Right lobe of liver (tissue), 4 donors: Measurements from ENCODE around the gene IER2.

Experiments used
- CTCF ChIP-seq, 4 donors: fragments of 200-600 bp in 3 of 4; fragments of 450-650 bp in 1 of 4; IDR thresholded peaks; one replicate each; pipeline versions ENCODE4 v1.5.1 to v1.8.0; 2016 to 2022; ENCODE audit warnings: antibody characterized with exemption in 4 of 4, mild to moderate bottlenecking in 2 of 4
- POLR2A ChIP-seq: fragments of 450-650 bp; IDR thresholded peaks from one replicate; pipeline ENCODE4 v1.6.1; 2017; ENCODE audit warnings: antibody characterized with exemption, mild to moderate bottlenecking
- donor health status: DM: no; HTN: no; CAD: no.
- donor health status: DM: no; HTN: no; CAD: no.
- donor health status: DM: no; HTN: yes; CAD: no.

GRCh38 chr19:13133241-13133870, 16.9 kb upstream of the IER2 start:
- TF ChIP-seq CTCF (IDR thresholded peaks at IDR 0.05) = no peak
- no peak for TF ChIP-seq POLR2A
